Adrenal gland (tissue), 5 donors: ENCODE measurements around the gene CWF19L1.

ENCODE experiments used
- CTCF ChIP-seq, 6 experiments: fragments of 450-650 bp in 4 of 6; fragments of 200-600 bp in 2 of 6; sonication (generic) in 1 of 6; IDR thresholded peaks; 1 replicate in 5 of 6; 2 replicates in 1 of 6; pipeline versions ENCODE4 v1.5.1 to v1.8.0; 2016 to 2021; ENCODE audit warnings: antibody characterized with exemption in 6 of 6, mild to moderate bottlenecking in 2 of 6, moderate library complexity in 1 of 6
- POLR2A ChIP-seq, 2 donors: fragments of 450-650 bp; IDR thresholded peaks; one replicate each; pipeline ENCODE4 v1.6.1; 2017; ENCODE audit warnings: antibody characterized with exemption in 2 of 2, mild to moderate bottlenecking in 2 of 2, moderate library complexity in 1 of 2
- donor health status: DM: no; HTN: no; CAD: no.

GRCh38 chr10:100239851-100240250, 27.6 kb downstream of the CWF19L1 start:
- TF ChIP-seq POLR2A (IDR thresholded peaks at IDR 0.05) (no peak), CTCF (IDR thresholded peaks at IDR 0.05) (no peak)
